Amniotic epithelial cell (primary cell): ENCODE measurements around the gene TRIM29.
"Not testable (repeated sequence)": the region's sequence is repeated elsewhere in the genome, so short reads cannot be mapped to it uniquely, and the experiment has no call there.

ENCODE experiments used
- DNase-seq: peaks from one replicate; pipeline ENCODE4 v3.0.0-alpha.2; 2010; ENCODE audit warnings: low read depth

TRIM29 gene, protein sequence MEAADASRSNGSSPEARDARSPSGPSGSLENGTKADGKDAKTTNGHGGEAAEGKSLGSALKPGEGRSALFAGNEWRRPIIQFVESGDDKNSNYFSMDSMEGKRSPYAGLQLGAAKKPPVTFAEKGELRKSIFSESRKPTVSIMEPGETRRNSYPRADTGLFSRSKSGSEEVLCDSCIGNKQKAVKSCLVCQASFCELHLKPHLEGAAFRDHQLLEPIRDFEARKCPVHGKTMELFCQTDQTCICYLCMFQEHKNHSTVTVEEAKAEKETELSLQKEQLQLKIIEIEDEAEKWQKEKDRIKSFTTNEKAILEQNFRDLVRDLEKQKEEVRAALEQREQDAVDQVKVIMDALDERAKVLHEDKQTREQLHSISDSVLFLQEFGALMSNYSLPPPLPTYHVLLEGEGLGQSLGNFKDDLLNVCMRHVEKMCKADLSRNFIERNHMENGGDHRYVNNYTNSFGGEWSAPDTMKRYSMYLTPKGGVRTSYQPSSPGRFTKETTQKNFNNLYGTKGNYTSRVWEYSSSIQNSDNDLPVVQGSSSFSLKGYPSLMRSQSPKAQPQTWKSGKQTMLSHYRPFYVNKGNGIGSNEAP

DNA sequence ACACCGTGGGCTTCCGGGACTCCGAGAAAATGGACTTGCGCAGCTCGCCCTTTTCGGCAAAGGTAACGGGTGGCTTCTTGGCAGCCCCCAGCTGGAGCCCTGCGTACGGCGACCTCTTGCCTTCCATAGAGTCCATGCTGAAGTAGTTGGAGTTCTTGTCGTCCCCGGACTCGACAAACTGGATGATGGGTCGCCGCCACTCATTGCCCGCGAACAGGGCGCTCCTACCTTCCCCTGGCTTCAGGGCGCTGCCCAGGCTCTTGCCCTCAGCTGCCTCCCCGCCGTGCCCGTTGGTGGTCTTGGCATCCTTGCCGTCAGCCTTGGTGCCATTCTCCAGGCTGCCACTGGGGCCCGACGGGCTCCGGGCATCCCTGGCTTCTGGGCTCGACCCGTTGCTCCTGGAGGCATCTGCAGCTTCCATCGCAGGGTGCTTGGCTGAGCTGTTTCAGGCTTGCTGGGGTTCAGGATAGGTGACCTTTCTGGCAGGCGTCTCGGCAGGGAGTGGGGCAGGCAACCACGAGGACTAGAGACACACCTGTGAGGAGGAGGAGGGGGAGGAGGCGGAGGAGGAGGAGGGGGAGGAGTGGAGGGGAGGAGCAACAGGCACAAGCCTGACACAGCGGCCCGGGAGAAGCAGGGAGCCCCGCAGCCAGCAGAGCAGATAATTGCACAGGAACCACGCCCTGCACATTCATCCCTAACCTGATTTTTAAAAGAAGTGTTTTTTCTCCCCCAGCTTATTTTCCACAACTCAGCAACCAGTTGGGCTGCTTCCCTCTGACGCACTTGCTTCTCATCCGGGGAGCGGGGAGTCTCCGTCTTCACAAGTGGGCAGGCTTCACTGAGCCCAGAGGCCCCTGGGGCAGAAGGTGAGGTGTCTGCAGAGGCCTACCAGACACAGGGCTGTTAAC lies at the start of gene TRIM29:
TSS of gene TRIM29 (minus strand) at position 503 of the 911 bp plus-strand sequence. CDS start at position 421, 82 bp downstream.
- DNase-seq, result no peak

DNA sequence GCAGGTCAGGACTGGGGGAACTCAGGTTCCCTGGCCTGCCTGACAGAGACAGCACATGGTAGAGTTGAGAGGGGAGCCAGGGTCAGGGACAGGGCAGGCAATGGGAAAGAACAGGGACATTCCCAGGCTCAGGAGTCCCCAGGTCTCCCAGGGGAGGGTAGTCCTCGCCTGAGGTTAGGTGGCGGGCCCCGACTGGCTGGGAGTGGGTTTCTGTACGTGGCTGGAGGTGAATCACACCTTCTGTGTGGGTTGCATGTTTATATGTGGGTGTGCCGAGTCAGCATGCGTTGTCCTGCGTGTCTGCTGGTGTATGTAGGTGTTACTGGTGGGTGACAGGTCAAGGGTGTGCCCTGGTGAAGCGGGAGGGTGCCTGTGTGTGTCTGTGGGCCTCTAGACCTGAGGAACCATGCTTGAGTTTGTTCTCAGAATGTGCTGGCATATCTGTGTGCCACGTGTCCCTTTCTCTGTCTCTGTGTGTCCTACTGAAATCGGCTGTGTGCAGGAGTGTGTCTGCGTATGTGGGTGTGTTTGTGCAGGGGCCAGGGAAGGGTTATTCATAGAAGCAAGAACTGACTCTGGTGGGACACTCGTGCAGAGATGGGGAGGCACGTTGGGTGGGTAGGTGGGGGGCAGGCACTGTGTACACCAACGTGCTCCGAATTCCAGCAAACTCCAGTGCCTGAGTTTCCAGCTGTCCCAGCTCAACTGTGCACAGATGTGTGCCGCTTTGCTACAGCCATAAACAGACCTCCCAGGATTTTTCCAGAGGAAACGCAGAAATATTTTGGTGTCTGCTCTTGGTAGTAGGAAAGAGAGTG lies 49.1 kb upstream of the TRIM29 start:
- no peak for DNase-seq

DNA sequence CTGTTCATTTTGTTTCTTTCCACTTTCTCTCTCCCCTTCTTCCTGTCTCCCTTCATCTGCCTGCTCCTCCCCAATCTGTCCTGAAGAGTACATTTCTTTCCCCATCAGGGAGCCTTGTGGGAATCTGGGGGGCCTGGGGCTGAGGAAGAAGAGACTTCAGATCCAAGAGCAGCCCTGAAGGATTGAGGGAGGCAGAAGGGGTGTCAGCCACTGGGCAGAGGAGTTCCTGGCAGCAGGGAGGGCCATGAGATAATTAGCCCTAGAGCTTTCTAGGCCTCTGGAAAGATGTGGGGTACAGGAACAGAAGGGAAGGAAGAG lies 48.5 kb upstream of the TRIM29 start:
- no peak for DNase-seq

DNA sequence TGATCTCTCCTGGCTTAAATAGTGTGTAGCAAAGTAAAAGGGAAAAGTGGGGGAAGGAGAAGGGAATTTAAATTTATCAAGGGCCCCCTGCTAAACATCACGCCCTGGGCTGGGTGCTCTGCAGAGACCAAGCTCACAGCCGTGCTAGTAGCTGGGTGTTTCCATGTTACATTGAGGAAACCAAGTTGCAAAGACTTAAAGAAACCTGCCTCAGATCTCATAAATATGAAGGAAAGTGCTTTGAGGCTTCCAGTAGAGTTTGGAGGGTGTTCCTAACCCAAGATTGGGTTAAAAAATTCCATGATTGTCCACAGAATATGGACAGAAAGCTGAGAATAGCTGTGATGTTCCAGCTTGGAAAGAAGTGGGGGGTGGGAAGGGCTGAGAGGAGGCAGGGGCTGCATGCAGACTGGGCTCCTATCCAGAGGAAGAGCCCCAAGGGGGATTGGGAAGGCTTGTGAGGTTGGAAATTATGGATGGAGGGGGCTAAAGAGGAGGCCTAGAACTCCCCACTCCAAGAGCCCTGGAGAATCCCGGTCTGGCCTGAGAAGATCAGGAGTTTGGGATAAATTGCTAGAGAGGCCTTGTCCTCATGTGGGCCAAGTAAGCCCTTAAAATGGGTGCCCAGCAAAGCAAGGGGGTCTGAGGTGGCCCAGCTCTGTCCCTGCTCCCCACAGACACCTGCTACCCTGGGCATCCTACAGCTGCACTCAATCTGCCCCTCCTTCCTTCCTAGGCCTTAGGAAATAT lies 48.0 kb upstream of the TRIM29 start:
- DNase-seq, result no peak

DNA sequence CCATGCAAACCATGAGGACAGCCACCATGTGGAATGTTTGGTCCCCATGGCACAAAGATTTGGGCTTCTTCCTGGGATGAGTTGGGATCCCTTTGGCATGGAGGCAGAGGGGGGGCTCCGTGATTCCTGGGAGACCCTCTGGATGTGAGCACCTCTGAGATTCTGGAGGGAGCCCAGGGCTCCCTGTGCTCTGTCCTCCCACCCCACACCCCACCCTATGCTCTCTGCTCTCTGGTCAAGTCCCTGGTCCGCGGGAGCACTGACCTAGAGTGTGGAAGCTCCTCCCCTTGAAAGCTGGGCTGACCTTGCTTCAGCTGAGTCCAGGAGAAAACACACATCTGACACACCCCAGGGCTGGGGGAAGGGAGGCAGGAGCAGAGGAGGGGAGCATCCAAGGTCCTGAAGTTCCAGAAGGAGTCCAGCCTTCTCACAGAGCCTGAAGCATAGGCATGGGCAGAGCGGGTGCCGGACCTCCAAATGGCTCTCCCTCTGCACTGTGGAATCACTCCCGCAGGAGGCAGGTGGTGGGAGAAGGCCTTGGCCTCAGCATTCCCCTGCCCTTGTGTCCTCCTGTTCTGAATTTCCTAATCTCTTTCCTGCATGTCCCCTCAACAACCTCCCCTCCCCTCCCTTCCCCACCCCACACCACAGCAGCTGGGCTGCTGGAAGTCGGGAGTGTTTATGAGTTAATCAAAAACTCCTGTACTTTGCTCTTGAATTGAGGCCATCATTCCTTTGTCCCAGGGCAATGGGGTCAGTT lies 47.2 kb upstream of the TRIM29 start:
- DNase-seq, result peak; percentile 74

DNA sequence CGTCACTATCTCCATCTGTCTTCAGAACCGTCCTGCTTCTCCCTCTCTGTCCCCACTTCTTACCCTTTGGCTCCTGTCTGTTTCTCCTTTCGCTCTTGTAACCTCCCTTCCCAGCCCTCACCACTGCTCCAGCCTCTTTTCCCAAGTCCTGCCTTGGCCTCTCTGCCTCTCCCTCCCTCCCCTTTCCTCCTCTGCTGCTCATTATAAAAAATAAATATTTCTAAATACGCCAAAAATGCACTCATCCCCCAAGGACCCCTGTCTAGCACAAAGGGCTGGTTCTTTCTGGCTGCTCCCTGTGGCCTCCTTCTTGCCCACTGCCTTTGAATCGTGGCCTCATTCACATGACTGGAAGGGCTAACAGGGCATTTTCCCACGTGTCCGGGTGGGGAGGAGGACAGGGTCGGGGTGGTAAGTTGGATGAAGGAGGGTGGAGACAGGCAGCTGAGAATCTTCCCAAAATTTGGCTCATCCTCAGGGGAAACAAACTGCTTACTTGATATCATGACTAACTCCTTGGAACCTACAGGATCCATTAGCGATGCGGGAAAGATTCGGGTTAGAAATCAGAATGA lies 46.5 kb upstream of the TRIM29 start:
- no peak for DNase-seq

DNA sequence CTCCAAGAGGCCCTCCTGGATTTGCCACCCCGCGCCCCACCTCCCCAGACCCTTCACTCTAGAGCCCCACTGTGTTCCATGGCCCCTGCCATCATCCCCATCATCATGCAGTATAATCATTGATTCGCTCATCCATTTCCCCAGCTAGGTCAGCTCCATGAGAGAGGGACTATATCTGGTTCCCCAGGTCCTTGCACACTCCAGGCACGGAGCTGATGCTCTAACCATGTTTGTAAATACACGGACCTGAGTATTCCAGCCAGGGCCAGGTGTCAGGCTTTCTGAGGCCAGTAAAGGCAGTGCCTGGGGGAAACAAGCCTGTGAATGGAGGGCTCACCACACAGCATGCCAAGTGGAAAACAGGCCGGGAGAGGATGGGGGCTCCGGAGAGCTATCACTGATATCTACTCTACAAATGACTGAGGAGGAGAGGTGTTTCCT lies 45.8 kb upstream of the TRIM29 start:
- DNase-seq, result no peak

DNA sequence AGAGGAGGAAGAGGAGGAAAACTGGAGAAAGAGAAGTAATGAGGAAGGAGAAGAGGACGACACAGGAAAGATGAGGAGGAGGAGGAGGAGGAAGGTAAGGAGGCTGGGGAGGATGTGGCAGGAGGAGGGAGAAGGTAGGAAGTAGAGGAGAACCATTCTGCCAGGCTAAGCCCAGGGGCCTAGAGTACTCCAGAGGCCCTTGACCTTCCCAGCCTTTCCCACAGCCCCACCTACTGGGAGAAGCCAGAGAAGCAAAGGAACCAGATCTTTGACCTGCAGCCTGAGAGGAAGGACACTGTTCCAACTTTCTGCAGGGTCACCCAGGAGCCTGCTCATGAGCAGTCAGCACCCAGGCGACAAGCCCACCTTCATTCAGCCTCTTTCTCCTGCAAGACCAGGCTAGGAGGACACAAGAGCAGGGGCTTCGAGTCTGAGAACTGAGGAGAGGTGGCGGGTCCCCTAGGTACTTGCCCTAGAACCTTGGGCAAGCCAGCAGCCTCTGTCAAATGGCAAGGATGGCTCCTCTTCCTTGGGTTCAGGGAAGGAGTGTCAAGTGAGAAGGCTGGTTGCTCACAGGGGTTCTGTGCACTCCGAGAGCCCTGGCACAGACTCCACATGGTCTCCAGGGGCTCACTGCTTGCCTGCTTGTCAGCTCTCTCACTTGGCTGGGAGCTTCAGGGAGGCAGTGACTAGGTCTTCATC lies 45.0 kb upstream of the TRIM29 start:
- DNase-seq, result no peak

DNA sequence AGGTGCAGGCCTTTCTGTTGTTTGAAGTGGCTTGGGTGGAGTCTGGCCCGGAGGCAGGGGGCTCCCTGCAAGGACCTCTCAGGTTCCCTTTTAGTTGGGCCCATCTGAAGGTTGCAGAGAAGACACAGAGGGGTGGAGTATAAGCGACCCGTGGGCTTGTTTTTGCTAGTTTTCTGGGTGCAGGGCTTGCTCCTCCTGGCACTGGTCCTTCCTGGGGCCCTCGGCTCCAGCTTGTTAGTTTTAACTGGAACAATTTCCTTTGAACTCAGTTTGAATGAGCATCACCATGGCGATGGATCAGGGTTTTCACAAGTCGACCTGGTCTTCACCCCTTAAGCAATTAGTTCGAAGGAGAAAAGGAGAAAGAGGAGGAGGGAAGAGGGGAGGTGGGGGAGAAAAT lies 44.5 kb upstream of the TRIM29 start:
- DNase-seq, result no peak

DNA sequence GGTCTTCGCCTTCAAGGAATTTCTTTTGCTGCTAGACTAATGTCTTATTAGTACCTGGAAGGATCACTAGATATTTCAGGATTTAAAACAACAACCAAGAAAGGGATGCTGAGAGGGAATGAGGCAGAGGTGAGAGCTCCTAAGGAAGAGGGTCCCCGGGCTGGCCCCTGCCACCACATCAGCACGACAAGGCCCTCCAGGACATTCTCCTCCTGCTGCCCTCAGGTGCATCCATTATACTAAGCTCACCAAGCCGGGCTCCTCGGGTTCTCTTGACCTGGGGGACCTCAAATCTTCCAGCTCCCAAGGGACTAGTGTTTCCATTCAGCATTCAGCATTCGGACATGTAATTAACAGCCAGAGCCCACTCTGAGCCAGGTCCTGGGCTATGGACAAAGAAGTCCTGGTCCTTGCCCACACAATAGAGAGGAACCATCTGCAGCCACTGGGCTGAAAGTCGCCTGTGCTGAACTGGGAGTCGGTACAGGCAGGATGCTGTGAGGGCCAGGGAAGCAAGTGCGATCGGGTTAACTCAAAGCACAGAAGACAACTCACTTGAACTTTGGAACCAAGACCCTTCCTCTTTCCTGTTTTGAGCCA lies 43.6 kb upstream of the TRIM29 start:
- DNase-seq, result no peak

DNA sequence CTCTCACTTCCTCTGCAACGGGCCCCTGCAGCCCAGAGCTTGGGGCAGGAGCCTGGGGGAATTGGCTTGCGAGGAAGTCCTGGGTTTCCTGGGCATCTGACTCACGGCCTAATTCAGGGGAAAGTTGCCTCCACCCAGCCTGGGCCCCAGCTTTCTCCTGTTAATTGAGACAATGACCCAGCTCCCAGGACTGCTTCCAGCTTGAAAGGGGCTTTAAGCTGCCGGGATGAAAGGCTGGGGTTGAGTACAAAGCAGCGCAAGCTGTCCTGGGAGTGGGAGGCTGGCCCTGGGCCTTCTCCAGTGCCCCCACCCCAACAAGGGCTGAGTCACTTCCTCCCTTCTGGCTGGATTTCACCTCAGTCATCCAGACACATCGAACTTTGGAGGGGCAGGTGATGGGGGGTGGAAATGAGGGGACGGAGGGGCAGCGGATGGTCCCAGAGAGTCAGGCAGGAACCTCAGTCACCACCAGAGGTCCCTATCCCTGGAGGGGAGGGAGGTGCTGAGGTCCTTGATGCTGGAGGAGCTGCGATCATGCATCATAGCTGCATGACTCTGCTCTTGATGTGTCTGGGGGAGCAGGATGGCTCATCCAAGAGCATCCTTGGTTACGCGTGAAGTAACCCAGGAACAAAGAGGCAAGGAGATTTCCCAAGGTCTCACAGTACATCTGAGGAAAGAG lies 42.8 kb upstream of the TRIM29 start:
- peak; percentile 84 for DNase-seq

DNA sequence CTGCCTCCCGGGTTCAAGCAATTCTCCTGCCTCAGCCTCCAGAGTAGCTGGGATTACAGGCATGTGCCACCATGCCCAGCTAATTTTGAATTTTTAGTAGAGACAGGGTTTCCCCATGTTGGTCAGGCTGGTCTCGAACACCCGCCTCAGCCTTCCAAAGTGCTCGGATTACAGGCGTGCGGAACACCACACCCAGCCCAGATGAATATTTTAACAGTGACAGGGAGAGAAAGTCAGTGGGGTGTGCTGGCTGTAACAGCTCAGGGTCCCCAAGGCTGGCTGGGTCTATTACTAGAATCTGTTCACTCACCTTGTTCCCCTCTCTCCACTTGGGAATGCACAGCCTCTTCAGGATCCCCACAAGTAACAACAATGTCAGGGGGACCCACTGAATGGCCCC lies 42.1 kb upstream of the TRIM29 start:
- not testable (repeated sequence) for DNase-seq

DNA sequence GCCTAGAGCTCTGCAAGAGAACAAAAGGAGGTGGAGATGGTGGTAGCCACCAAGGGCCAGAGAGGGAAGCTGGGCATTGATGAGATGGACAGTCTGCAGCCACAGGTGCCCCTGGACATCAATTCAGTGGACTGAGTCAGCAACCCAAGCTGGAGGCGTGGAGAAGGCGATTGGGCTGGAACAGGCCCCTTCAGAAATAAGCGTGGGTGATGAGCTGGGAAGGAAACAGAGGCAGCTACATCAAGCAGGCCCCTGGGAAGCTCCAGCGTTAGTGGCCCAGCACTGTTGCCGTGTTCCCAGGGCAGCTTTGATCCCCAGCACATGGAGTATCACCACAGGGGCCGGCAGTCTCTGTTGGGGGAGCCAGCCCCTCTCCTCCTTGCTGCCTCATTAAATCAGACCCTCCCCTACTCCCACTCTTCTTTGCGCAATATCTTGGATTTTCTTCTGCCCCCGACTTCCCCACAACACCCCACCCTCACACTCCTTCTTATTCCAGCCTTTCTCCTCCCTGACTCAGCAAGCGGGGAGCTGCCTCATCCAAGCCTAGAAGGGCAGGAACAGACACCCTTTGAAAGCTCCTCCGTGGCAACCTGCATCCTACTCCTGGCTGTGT lies 41.3 kb upstream of the TRIM29 start:
- DNase-seq, result peak; percentile 46

DNA sequence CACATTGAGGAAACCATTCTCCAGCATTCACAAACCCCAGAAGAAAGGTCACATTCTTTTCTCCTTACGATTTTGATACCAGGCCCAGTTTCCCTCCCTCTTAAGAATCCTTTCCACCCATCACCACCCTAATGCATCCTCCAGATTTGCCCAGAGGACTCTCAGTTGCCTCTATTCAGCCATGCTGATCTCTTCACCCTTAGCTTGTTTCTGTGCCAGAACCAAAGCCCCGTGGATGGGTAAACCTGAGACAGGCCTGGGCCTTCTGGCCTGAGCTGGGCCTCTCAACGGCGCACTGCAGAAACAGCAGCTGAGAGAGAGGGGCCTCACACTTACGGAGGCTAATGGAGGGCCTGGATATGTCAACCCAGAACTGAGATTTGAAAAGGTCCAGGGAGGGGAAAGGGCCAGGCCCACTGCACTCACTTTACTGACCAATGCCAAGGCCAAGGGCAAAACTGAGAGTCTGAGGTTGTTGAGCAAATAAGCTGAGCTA lies 40.7 kb upstream of the TRIM29 start:
- no peak for DNase-seq

DNA sequence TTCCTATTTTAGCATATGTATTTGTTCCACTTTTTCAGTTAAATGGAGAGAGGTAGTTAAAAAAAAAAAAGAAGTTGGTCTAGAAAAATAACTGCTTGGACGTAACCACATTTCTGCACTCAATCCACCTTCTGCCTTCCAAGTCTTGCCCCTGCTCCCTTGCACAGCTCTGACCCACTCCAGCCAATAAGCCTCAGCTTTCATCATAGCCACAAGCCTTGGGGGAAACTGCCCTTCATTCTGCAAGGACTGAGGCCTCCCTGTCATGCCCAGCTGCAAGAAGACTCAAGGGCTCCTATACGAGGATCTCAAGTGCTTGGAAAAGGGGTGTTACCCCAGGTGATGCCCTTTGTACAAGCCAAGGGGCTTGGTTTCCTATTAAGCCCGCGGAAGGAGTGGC lies 37.0 kb upstream of the TRIM29 start:
- no peak for DNase-seq

DNA sequence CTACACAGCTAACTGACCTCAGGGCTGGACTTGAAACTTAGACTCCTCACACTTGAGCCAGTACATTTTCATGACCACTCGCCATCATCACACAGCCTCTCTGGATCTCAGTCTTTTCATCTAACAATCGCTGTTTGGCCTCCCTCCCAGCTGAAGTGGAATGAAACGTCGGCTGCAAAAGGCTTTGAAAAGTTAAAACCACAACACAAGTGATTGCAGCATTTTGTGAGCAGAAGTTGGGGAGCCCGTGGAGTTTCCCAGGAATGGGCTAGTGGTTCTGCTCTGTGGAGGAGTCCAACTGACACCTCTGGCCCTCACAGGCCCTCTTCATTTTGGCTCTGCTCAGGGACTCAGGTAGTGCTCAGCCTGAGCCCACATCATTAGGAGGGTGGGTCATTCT lies 35.9 kb upstream of the TRIM29 start:
- no peak for DNase-seq

DNA sequence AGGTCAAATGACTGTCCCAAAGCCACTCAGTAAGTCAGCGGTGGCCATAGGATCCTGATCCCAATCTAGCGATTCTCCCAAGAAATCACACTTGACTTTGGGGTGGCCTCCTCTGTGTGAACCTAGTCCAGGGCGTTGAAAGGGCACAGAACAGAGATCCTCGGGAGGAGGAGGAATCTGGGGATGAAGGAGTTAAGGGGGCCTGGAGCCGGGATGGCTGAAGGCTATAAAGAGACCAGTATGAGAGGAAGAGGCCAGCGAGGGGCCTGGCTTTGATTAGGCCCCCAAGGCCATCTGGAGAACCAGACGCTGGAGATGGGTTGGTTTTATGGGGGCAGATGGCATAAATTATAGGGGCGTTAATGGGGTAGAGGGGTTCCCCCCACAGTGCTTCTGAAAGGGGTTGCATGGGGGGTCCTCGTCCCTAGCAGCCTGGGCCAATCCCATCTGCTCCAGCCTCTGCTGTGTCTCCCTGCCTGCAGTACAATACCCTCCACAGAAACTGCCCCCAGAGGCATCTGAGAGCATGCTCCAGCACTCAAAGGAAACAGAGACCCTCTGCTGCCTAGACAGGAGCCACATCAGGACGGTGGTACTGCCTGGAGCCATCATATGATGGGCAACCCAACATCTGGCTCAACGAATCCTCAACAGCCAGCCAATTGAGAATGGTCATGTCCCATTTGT lies 35.2 kb upstream of the TRIM29 start:
- no peak for DNase-seq
